NCI-H2227 (cell line): ENCODE results near the gene VGLL4.

Experiments
- DNase-seq: peaks from one replicate; lab custom pipeline; 2025; ENCODE audit not compliant: unreplicated experiment; lab: John Stamatoyannopoulos, UW

Gene VGLL4

DNA sequence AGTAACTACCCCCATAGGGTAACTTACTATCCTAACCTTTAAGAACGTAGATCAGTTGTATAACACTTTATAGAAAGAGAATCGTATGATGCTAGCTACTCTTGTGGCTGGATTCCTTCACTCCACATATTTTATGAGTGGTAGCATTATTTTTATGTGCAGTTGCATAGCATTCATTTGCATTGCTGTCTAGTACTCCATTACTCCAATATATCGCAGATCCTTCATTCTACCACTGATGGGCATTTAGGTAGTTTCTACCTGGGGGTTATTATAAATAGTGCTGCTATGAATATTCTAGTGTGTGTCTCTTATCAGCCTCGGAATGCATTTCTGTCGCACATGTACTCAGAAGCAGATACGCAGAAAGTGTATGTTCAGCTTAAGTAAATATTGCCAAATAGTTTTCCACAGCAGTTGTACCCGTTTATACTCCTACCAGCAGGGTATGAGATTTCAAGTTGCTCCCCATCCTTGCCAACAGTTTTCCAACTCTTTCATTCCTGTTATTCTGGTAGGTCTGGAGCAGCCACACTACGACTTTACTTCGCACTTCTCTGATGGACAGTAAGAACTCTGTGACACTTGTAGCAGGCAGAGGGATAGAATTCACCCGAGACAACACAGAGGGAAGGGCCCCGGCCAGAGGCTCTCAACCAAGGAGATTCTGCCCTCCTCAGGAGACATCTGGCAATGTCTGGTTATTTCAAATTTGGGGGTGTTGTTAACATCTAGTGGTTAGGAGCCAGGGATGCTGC lies 9.8 kb upstream of the VGLL4 start:
- DNase-seq: no peak

DNA sequence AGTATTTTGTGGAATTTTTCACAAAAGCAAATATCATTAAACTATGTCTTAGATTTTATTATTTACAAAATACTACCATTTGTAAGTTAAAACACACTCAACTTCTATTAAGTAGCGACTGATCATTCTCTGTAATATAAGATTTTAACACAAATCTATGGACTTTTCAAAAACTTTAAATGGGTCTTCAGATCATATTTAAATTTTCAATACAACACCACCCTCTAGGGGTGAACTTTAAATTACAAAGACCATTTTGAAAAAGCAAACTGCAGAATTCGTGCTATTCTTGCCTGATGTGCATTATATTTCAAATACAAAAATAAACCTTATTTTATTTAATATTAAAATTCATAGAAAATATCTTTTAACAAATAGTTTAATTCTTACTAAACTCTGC lies 8.2 kb upstream of the VGLL4 start:
- peak; percentile 26 for DNase-seq

DNA sequence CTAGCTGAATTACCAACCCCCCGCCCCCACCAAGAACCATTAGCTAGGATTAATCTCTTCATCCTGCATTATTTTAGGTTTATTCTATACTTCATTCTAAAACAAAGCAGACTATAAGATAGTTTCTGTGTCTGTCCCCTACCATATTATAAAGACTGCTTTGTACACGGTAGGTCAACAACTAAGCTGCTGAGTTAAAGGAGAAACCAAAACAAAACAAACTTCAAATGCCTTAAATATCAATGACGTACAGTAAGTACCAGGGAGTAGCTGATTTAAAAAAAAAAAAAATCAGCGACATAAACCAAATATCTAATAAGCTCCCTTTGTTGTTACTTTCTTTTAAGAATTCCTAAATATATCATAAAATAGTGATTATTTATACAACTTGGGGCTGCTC lies 7.8 kb upstream of the VGLL4 start:
- DNase-seq: no peak

DNA sequence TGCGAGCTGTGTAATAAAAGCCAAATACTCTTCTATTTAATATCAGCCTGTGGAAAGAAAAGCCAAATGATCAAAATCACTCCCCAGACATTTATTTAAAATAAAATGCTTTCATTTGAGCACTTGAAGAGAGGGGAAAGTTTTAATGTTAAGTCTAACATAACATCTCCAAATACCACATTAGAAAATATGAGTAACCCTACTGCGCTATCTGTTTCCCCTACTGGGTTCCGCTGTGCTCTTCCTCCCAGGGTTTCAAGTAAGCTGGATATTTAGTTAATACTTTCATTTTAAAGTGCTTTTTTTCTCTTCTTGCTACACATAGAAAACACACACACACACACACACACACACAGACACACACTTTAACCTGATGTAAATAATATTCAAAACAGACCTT lies 6.7 kb upstream of the VGLL4 start:
- no peak for DNase-seq

DNA sequence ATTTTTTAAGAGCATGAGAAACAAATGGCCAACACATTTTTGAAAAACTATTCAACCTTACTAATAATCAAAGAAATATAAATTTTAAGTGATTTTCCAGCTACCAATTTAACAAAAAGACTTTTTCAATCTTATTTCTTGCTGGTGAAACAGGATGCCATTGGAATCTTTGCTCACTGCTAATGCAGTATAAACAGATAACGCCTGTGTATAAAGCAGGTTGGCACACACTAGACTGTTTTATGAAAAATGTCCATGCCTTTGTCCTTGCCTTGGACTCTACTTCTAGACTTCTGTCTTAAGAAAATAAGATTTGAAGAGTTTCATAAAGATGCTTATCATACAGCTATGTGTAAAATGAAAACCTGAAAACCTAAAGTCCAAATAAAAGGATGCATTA lies 5.0 kb upstream of the VGLL4 start:
- DNase-seq: no peak

DNA sequence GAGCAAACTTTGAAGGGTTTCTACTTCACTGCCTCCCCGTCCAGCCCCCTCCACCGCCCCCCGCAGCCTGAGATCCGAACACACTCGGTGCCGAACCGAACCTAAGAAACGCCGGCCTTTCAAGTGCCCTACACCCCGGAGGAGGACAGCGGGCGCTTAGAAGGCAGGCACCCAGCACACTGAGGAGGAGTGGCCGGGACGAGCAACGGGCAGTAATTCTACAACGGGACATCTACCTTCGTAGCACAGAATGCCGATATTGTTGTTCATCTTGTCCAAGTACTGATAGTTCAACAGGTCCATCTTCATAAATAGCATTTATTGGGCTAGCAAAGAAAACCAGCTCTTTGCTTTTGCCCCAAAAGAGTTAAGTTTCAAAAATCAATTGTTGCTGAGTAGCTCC lies 513 bp downstream of the VGLL4 start:
- DNase-seq: peak; percentile 38

DNA sequence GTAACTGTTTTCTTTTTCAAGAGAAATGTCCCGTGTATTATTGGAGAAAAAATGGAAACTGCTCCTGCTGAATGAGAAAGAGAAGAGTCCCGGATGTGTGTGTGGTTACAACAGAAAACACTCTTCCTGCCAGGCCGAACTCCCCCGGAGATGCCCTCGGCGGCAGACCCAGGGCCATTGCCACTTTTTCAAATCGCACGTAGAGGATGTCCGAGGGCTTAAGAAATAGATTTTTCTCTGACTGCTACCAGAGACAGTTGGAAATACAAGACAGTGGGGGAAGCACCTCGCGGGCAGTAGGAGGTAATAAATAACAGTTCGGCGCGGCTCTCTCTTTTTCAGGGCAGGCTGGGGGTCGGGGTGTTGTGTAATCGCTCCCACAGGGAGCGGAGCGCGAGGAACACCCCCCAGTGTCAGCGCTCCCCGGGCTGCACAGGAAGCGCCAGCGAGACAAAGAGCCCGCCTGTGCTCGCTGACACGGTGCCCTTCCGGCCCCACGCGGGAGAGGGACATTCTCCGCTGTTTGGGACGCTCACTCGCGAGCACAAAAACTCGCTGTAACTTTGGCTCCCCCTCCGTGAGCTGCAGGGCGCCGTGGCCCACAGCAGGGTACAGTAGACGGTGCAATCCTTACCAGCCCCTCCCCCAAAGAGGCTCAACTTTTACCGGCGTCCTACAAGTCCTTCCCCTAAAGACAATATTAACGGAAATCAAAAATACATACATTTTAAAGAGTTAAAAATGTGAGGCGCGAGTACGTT lies 1.1 kb downstream of the VGLL4 start:
- peak; percentile 45 for DNase-seq

DNA sequence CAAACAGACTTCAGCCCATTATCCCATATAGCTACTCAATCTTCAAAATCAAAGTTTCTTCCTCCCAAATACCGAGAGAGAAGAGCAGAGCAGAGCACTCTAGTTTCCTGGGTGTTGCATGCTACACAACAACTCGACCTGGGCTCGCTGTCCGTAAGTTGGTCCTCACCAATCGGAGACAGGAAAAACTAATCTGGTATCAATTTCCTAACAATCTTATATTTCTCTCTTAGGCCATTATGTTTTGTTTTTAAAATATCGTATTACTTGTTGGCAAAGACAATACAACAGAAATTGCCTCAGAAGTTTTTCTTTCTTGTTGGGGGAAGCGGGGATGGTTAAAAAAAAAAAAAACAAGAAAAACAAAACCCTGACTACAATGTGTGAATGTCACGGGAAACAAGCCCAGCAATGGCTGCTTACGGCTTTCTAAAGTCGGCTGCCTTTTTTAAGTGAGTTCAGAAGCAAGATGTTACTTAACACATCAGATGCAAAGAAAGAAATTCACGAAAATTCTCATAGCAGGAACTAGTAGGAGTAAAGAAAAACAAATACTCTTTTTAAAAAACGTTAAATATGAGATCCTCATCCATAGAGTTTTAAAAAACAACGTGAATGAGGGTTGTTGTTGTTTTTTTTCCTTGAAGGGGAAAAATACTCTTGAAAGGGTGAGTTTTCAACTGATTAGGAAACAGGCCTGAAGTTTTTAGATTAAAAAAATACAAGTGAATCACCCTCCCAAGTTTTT lies 1.9 kb downstream of the VGLL4 start:
- no peak for DNase-seq

DNA sequence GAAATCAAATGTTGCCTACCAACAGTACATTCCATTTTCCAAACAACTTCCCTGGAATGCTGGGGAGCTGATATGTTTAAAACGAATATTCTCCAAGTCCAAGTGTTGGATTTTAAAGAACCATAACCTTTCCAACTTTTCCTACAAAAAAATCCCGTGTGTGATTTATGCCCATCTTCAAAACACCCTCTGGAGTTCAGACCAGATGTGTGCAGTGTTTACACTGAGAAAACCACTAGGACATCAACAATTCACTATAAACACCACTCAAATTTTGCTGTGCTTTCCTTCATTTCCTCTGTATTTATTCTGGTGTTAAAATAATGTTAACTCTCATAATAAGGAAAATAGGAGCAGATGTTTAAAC lies 2.4 kb downstream of the VGLL4 start:
- no peak for DNase-seq

DNA sequence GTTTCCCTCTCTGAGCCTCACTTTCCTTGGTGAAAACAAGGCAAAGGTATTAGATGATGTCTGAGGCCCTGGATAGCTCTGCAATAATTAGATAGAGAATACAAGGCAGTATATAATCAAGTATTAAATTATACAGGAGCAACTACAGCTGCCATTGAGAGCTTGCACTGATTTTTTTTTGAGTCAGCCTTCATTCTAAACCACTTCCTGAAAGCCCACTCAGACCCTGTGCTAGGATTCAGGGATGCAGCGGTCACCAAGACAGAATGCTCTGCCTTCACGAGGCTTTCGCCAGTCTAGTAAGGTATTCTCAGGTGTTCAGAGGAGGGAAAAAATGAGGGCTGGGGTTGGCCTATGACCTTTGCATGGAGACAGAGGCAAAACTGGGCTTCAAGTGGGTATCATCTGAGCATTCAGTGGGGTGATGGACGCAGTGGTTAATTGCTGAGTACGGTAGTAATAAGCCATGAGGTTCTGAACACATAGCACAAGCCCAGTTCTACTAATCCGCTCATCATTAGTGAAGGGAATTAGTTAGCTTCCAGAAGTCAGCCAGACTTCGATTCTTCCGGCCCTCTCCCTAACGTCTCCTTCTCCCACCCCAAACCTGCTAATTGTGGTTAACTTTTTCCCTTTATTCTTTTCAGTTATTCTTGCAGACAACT lies 3.6 kb downstream of the VGLL4 start:
- DNase-seq: peak; percentile 46

DNA sequence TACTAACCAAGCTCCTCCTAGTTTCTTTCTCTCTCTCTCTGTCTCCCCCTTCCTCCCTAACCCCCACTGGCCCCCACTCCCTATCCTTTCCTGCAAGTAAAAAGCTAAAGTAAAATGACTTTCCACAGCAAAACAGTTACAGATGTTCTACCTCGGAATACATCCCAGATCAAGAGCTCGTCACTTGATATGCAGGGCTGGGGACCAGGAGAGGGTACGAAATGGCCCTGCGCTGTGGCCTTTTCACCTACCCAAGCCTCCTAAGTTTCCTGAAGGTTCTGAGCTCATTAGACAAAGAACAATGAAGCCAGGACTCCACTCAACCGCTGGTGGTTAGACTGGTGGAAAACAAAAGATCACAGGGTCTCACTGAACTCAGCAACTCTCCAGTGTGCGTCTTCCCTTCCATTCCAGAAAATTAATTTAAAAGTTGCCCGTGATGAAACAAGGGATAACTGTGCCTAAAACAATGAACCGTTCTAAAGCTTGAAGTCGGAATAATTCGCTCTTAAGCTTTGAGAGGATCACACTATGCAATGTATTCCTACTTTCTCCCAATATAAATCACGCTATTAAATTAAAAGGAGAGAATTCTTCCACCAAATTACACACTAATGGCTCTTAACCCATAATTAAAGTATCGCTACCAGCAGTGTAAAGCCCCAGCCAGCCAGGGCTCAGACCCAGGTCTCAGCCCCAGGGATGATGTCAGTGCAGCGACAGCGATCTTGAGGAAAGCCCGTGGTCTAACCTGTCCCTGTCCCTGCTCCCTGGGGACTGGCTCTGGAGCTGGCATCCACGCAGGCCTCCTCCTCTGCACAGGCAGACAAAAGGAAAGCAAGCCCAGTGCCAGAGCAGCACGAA lies 5.0 kb downstream of the VGLL4 start:
- DNase-seq: peak; percentile 27

DNA sequence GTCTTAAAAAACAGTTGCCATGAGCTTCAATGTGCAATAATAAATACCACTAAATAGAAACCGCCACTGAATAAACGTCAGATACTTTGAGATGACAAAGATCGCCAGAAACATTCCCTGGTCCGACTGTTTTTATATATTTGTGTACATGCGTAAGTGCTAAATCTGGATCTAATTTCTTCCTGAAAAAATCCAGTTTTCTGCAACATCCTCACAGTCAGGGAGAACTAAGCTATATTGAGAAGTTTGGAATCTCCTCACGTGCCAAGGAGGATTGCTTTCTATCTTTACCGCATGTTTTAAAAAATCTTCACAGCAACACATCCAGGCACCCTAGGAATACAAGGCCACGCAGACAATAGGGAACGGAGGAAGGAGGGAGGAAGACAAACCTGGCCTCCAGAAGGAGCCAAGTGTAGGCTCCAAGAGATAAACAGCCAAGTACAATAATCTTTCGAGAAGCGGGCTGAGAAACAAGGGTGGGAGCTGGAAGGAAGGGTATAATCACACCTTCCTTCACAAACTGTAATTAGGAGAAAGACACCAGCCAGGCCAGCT lies 5.7 kb downstream of the VGLL4 start:
- peak; percentile 51 for DNase-seq

DNA sequence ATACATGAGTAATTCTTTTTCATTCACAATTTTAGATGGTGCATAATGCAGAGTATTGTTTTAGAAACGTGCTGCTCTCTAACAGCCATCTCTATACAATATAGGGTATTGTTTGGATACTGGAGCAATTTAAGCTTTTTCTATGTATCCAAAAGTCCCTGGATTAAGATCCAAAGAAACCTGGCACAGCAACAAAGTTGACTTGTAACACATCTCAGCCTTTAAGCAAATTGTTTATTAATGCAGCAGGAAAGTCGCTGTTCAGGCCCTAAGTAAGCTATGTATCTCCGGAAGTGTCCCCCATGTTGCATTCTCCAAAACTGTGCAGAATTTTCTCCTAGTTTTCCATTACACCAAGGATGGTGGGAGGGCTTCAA lies 7.3 kb downstream of the VGLL4 start:
- DNase-seq: no peak

DNA sequence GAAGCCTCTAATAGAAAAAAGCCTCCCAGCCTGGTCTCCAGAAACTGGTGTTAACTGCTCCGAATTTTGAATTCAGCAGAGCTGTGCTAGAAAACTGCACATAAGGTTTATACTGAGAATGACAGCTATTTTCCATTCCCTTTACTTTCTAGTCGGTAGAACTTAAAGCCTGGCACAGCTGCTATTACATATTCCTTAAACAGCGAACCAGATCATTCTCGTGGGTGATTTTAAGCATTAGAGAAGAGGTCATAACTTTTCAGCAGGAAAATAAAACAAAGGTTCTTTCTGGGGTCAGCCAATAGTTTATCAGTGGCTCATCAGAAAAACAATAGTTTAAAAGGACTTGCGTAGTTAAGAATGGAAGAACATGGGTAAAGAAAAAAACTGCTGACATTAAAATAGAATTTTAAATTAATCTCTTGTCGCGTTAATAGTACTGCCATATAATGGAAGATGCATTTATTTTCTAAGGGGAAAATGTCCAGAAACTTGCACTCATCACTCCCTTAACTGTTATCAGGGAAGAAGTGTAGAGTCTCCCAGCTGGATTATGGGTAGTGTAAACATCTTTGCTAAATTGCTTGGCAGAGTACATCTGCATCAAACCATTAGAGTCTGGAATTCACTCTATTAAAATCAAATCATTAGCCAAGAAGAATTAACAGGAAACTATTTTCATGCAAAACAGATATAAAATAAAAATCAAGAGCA lies 7.9 kb downstream of the VGLL4 start:
- no peak for DNase-seq

DNA sequence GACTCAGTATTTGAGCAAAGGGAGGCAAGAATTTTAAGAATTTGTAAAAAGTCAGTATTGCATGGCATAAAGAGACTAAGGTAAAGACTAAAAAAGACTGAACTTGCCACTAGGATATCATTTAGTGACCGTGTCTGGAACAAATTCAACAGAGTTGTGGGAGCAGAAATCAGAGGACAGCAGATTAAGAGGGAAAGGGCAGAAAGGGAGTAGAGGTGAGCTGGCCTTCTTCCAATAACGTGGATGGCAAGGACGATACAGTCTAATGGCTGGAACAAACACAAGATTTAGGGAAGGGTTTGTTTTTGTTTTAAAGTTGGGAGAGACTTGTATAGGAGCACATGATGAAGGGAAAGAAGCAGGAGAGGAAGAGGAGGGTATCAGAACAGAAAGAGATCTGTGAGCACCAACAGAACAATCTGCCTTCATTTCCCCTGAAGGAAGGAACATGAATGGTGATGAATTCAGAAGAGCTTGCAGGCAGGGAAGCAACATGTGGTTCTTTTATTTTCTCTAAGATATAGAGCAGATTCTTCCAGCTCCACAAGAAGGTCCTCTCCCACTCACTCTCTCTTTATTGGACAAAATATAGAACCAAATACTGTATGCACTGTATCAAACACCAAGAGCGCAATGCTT lies 8.6 kb downstream of the VGLL4 start:
- no peak for DNase-seq

DNA sequence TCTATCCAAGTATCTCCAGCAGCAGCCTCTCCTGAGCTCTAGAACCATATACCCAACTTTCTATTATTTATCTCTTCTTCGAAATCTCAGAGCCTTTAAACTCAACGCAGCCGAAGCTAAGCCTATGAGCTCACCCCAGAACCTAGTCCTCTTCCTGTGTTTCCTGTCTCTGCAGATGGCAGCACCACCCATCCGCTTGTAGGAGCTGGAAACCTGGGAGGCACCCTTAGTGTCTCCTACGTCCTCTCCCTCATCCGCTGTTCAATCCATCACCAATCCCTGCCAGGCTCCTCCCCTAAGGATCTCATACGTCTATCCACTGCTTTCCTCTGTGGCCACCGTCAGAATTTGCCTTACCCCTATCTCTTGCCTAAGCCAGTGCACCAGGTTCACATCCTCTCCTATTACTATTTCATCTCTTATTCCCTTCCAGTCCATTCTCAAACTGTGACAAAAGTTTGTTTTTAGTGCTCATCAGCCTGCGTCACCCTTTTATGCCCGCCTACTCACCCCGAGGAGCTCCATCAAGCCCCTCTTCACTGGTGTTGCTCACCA lies 9.6 kb downstream of the VGLL4 start:
- no peak for DNase-seq

DNA sequence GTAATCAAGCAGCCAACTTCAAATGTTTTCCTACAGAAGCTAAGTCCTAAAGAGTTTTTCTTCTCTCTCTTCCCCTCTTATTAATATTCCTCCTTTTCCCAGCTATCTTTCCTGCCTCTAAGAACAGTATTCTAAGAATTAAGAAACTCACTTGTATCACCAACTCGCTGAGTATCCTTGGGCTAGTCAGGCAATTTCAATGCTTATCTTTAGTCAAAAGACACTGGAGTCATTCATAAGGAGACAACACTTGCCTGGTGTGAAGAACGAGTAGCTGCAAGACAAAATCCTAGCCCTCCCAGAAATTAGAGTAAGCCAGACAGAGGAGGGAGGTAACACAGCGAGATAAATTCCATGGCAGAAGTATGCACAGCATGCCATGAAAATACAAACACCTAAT lies 10.7 kb downstream of the VGLL4 start:
- DNase-seq: no peak

DNA sequence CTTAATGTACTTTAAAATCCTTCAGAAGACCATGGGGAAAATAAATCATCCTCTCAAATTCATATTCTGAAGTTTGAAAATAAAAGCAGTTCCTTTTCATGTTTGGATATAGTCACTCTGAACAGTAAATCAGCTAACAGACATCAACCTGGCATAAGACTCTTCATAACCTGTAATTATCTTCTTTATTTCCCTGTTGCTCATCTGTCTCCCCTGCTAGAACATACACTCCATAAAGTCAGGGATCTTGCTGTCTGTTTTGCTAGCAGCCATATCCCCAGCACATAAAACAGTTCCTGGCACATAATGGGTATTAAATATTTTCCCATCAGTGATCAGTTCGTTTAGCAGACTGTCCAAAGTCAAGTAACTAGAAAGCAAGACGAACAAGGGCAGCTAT lies 11.2 kb downstream of the VGLL4 start:
- DNase-seq: peak; percentile 48

DNA sequence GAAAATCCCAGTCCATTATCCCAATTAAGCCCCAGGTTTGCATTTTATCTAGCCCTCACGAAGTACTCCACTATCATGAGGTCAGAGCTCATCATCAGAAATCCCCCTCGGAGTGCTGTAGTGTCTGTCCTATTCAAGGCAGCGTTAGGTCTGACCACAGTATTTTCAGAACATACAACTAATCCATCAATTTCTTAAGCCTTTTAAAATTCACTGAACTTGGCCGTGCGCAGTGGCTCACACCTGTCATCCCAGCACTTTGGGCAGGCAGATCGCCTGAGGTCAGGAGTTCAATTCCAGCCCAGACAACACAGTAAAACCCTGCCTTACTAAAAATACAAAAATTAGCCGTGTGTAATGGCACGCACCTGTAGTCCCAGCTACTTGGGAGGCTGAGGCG lies 11.9 kb downstream of the VGLL4 start:
- DNase-seq: no peak
